ENCODE data around the gene CYBB. TPM values are rescaled to one million over a fixed set of nuclear protein-coding genes. Genes with fewer than 3 reads are reported as not detected.

Gene CYBB
- total RNA-seq, 1 donor: 1.4 TPM

DNA sequence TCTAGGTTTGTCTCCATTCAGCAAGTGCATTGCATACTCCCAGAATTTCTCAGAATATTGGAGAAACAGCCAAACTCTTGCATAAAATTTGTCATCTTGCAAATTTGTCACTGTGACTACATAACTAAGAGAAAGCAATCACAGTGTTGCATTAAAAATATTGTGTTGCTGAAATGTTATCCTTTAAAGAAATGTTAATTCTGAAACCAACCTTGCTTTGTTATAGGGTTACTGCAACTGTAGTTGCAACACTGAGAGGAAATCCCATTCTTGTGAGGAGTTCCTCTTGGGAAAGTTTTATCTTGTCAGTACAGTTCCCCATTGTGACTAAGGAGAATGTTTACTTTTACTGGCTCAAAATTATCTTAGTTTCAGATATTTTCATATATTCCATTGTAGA is 20.9 kb downstream of the CYBB start:
- no peaks in the 10 kb centered on the region for H3K4me1 ChIP-seq (ENCODE audit: insufficient read depth, low read length)
- no peaks in the 10 kb centered on the region for H4K20me1 ChIP-seq (ENCODE audit: insufficient read depth, low read length)
- TF ChIP-seq, protein P1, sequence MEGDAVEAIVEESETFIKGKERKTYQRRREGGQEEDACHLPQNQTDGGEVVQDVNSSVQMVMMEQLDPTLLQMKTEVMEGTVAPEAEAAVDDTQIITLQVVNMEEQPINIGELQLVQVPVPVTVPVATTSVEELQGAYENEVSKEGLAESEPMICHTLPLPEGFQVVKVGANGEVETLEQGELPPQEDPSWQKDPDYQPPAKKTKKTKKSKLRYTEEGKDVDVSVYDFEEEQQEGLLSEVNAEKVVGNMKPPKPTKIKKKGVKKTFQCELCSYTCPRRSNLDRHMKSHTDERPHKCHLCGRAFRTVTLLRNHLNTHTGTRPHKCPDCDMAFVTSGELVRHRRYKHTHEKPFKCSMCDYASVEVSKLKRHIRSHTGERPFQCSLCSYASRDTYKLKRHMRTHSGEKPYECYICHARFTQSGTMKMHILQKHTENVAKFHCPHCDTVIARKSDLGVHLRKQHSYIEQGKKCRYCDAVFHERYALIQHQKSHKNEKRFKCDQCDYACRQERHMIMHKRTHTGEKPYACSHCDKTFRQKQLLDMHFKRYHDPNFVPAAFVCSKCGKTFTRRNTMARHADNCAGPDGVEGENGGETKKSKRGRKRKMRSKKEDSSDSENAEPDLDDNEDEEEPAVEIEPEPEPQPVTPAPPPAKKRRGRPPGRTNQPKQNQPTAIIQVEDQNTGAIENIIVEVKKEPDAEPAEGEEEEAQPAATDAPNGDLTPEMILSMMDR (IDR thresholded peaks at IDR 0.05; ENCODE audit: extremely low read depth, low read depth, low read length): no peak
- H3K4me3 ChIP-seq (ENCODE audit: insufficient read depth, low read length): no peak overlapping the region
- DNase-seq (ENCODE audit: insufficient read length, low spot score, missing footprints): no peak
- no peak overlapping the region for H2AFZ ChIP-seq (ENCODE audit: low read length)
- H3K36me3 ChIP-seq (ENCODE audit: insufficient read depth, low read length): no peaks in the 10 kb centered on the region
- H3K27ac ChIP-seq (ENCODE audit: low read depth, low read length): no peak overlapping the region
- H3K79me2 ChIP-seq (ENCODE audit: insufficient read depth, low read length): no peaks in the 10 kb centered on the region
- H3K27me3 ChIP-seq (ENCODE audit: insufficient read depth, low read length): no peaks in the 10 kb centered on the region
- H3K9me3 ChIP-seq (ENCODE audit: low read depth, low read length): no peaks in the 10 kb centered on the region
- no peak overlapping the region for H3K4me2 ChIP-seq (ENCODE audit: insufficient read depth, low read length)

DNA sequence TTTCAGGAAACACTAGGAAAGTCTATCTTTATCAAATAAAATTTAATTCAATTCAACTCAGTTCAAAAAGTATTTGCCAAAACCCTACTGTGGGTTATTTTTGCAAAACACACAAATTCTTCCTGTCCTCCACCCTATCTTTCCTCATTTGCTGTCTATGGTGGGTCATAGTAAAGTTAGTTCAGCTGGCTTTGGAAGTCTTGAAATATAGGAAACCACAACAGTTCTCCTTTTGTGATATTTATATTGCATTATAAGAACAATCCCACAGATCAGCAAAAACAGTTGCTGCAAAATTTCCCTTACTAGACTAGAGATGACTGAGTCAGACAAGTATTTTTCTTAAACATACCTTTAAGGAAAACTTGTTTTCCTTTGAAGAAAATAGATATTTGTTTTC is 22.2 kb downstream of the CYBB start:
- no peaks in the 10 kb centered on the region for H3K4me1 ChIP-seq (ENCODE audit: insufficient read depth, low read length)
- no peaks in the 10 kb centered on the region for H3K36me3 ChIP-seq (ENCODE audit: insufficient read depth, low read length)
- no peak for DNase-seq (ENCODE audit: insufficient read length, low spot score, missing footprints)
- H3K4me2 ChIP-seq (ENCODE audit: insufficient read depth, low read length): no peak overlapping the region
- TF ChIP-seq, protein P1 (IDR thresholded peaks at IDR 0.05; ENCODE audit: extremely low read depth, low read depth, low read length): no peak
- no peak overlapping the region for H3K27ac ChIP-seq (ENCODE audit: low read depth, low read length)
- H4K20me1 ChIP-seq (ENCODE audit: insufficient read depth, low read length): no peaks in the 10 kb centered on the region
- H3K27me3 ChIP-seq (ENCODE audit: insufficient read depth, low read length): no peaks in the 10 kb centered on the region
- no peak overlapping the region for H3K4me3 ChIP-seq (ENCODE audit: insufficient read depth, low read length)
- H2AFZ ChIP-seq (ENCODE audit: low read length): no peak overlapping the region
- H3K79me2 ChIP-seq (ENCODE audit: insufficient read depth, low read length): no peaks in the 10 kb centered on the region
- no peaks in the 10 kb centered on the region for H3K9me3 ChIP-seq (ENCODE audit: low read depth, low read length)

DNA sequence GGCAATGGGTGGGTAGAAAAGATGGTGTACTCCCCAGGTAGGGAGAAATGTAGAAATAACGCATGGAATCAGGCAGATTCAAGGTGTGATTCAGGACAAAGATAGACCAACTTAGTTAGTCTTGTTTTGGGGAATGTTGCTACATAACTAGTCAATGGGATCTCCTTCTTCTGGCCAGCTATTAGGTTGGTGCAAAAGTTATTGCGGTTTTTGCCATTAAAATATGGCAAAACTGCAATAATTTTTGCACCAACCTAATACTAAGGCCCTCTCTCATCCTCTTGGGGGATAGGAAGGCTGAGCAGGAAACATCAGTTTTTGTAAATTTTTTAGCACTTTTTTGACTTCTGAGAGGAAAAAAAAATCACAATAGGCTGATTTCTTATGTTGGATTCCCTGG is 23.2 kb downstream of the CYBB start:
- no peak overlapping the region for H3K4me2 ChIP-seq (ENCODE audit: insufficient read depth, low read length)
- H3K27me3 ChIP-seq (ENCODE audit: insufficient read depth, low read length): no peaks in the 10 kb centered on the region
- no peaks in the 10 kb centered on the region for H3K4me1 ChIP-seq (ENCODE audit: insufficient read depth, low read length)
- no peaks in the 10 kb centered on the region for H3K79me2 ChIP-seq (ENCODE audit: insufficient read depth, low read length)
- TF ChIP-seq, protein P1 (IDR thresholded peaks at IDR 0.05; ENCODE audit: extremely low read depth, low read depth, low read length): no peak
- no peak overlapping the region for H3K27ac ChIP-seq (ENCODE audit: low read depth, low read length)
- no peak for DNase-seq (ENCODE audit: insufficient read length, low spot score, missing footprints)
- H4K20me1 ChIP-seq (ENCODE audit: insufficient read depth, low read length): no peaks in the 10 kb centered on the region
- no peak overlapping the region for H2AFZ ChIP-seq (ENCODE audit: low read length)
- H3K9me3 ChIP-seq (ENCODE audit: low read depth, low read length): no peaks in the 10 kb centered on the region
- no peaks in the 10 kb centered on the region for H3K36me3 ChIP-seq (ENCODE audit: insufficient read depth, low read length)
- H3K4me3 ChIP-seq (ENCODE audit: insufficient read depth, low read length): no peak overlapping the region

DNA sequence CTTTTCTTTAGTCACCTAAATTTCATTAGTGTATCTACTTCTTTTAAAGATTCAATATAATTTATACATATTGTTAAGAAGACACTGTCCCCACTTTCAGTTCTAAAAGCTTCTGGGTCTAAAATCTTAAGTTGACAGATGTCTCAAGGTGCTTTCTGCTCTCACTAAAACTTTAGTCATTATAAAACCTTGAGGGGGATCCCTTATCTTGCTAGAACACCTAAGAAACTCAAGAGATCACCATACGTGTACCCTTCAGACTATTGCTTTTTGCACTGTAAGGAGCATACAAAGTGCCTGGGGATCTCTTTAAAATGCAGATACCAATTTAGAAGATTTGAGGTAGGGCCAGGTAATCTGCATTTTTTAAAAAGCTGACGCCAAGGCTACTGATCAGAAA is 30.1 kb downstream of the CYBB start:
- H4K20me1 ChIP-seq (ENCODE audit: insufficient read depth, low read length): no peaks in the 10 kb centered on the region

More for the DNA sequence above, 30.1 kb downstream of the CYBB start:
- Histone ChIP-seq H3K4me2 (ENCODE audit: insufficient read depth, low read length) (no peak overlapping the region), H3K9me3 (ENCODE audit: low read depth, low read length) (no peaks in the 10 kb centered on the region), H3K36me3 (ENCODE audit: insufficient read depth, low read length) (no peaks in the 10 kb centered on the region), H3K4me1 (ENCODE audit: insufficient read depth, low read length) (no peaks in the 10 kb centered on the region), H3K79me2 (ENCODE audit: insufficient read depth, low read length) (no peaks in the 10 kb centered on the region), H3K27ac (ENCODE audit: low read depth, low read length) (no peak overlapping the region), H3K4me3 (ENCODE audit: insufficient read depth, low read length) (no peak overlapping the region), H2AFZ (ENCODE audit: low read length) (no peak overlapping the region), H3K27me3 (ENCODE audit: insufficient read depth, low read length) (peaks cover 11% of the 10 kb centered on the region)
- TF ChIP-seq, protein P1 (IDR thresholded peaks at IDR 0.05; ENCODE audit: extremely low read depth, low read depth, low read length): no peak
- DNase-seq (ENCODE audit: insufficient read length, low spot score, missing footprints): no peak

All from osteoblast (primary cell).